ENCODE data around the gene MRPS11. TPM values are rescaled to one million over a fixed set of nuclear protein-coding genes. Genes with fewer than 3 reads are reported as not detected.

Gene MRPS11
- total RNA-seq, 1 experiment from 2014 or later: 65.3 TPM

DNA sequence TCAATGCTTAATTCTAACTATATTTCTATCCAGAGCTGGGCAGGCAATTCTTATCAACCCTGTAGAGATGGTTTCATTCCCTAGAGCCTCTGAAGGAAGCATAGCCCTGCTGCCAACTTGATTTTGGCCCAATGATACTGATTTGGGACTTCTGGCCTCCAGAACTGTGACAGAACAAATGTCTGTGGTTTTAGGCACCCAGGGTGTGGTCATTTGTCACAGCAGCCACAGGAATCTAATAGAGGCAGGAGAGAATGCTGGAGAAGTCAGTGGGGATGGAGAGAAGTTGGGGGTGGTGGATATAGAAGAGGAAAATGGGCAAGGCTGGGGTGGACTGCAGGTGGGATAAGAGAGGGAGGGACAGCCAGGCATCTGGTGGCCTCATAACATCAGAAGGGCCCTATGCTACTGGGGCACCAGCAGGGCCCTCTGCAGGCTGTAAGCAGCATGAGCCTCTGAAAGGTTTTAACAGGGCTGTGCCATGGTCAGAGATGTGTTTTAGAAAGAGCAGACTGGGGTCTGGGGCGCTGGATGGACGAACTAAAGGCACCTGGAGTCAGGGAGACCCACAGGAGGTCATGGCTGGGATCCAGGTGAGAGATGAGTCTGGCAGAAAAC lies 19.8 kb downstream of the MRPS11 start:
- no peak for DNase-seq (ENCODE audit: low read depth in 1 of 2, low spot score in 2 of 2)
- Histone ChIP-seq H3K4me3 (no peak overlapping the region), H3K27ac (no peak overlapping the region), H3K36me3 (no peaks in the 10 kb centered on the region), H3K4me1 (replicated peaks) (no peaks in the 10 kb centered on the region), H3K9me3 (replicated peaks) (no peaks in the 10 kb centered on the region), H3K27me3 (replicated peaks) (no peaks in the 10 kb centered on the region)

GRCh38 chr15:88487796-88488523 lies 20.5 kb downstream of the MRPS11 start:
- H3K27me3 ChIP-seq (replicated peaks): no peaks in the 10 kb centered on the region
- H3K36me3 ChIP-seq: no peaks in the 10 kb centered on the region
- H3K4me1 ChIP-seq (replicated peaks): no peaks in the 10 kb centered on the region
- H3K4me3 ChIP-seq: no peak overlapping the region
- no peaks in the 10 kb centered on the region for H3K9me3 ChIP-seq (replicated peaks)
- DNase-seq (ENCODE audit: low read depth in 1 of 2, low spot score in 2 of 2): no peak
- no peak overlapping the region for H3K27ac ChIP-seq

DNA sequence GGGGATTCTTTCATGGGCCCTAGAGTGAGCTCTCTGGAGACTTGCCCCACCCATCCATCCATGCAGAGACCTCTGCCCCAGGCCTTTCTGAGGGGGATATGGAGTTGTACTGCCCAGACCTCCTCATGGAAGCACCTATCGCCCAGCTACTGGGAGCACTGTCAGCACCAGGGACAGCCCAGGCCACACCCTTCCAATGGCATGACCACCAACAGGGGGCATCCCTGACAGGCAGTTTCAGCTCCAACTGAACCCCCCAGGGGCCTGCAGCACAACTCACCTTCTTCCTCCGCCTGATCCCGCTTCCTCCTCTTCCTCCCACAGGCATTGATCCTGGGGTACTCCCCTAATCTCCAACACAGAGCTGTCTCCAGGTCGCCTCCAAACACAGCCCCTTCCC lies 21.8 kb downstream of the MRPS11 start:
- no peaks in the 10 kb centered on the region for H3K9me3 ChIP-seq (replicated peaks)
- H3K4me3 ChIP-seq: no peak overlapping the region
- no peaks in the 10 kb centered on the region for H3K27me3 ChIP-seq (replicated peaks)
- no peak for DNase-seq (ENCODE audit: low read depth in 1 of 2, low spot score in 2 of 2)
- no peaks in the 10 kb centered on the region for H3K36me3 ChIP-seq
- H3K27ac ChIP-seq: no peak overlapping the region
- H3K4me1 ChIP-seq (replicated peaks): no peaks in the 10 kb centered on the region

GRCh38 chr15:88490036-88490435 lies 22.5 kb downstream of the MRPS11 start:
- no peak overlapping the region for H3K27ac ChIP-seq
- no peaks in the 10 kb centered on the region for H3K4me1 ChIP-seq (replicated peaks)
- H3K9me3 ChIP-seq (replicated peaks): no peaks in the 10 kb centered on the region
- H3K4me3 ChIP-seq: no peak overlapping the region
- no peaks in the 10 kb centered on the region for H3K36me3 ChIP-seq
- DNase-seq (ENCODE audit: low read depth in 1 of 2, low spot score in 2 of 2): no peak
- H3K27me3 ChIP-seq (replicated peaks): no peaks in the 10 kb centered on the region

- H3K36me3 ChIP-seq: no peaks in the 10 kb centered on the region
- H3K27me3 ChIP-seq (replicated peaks): no peaks in the 10 kb centered on the region
- DNase-seq (ENCODE audit: low read depth in 1 of 2, low spot score in 2 of 2): no peak
- no peak overlapping the region for H3K27ac ChIP-seq
- H3K9me3 ChIP-seq (replicated peaks): no peaks in the 10 kb centered on the region
- H3K4me1 ChIP-seq (replicated peaks): no peaks in the 10 kb centered on the region
- H3K4me3 ChIP-seq: no peak overlapping the region
Measured at GRCh38 chr15:88491158-88491557, 23.6 kb downstream of the MRPS11 start.

GRCh38 chr15:88493844-88494243 lies 26.3 kb downstream of the MRPS11 start:
- no peak for DNase-seq (ENCODE audit: low read depth in 1 of 2, low spot score in 2 of 2)
- Histone ChIP-seq H3K27ac (no peak overlapping the region), H3K27me3 (replicated peaks) (no peaks in the 10 kb centered on the region), H3K36me3 (no peaks in the 10 kb centered on the region), H3K4me3 (no peak overlapping the region), H3K9me3 (replicated peaks) (no peaks in the 10 kb centered on the region), H3K4me1 (replicated peaks) (no peaks in the 10 kb centered on the region)

GRCh38 chr15:88497109-88497765 lies 29.7 kb downstream of the MRPS11 start:
- Histone ChIP-seq H3K36me3 (no peaks in the 10 kb centered on the region), H3K27me3 (replicated peaks) (no peaks in the 10 kb centered on the region), H3K4me3 (no peak overlapping the region), H3K4me1 (replicated peaks) (no peaks in the 10 kb centered on the region), H3K27ac (no peak overlapping the region), H3K9me3 (replicated peaks) (no peaks in the 10 kb centered on the region)
- DNase-seq (ENCODE audit: low read depth in 1 of 2, low spot score in 2 of 2): no peak

GRCh38 chr15:88498996-88499395 lies 31.5 kb downstream of the MRPS11 start:
- H3K4me1 ChIP-seq (replicated peaks): no peaks in the 10 kb centered on the region
- no peaks in the 10 kb centered on the region for H3K9me3 ChIP-seq (replicated peaks)
- no peak for DNase-seq (ENCODE audit: low read depth in 1 of 2, low spot score in 2 of 2)
- H3K27me3 ChIP-seq (replicated peaks): no peaks in the 10 kb centered on the region
- H3K27ac ChIP-seq: no peak overlapping the region
- no peak overlapping the region for H3K4me3 ChIP-seq
- no peaks in the 10 kb centered on the region for H3K36me3 ChIP-seq

GRCh38 chr15:88504445-88504844 lies 36.9 kb downstream of the MRPS11 start:
- Histone ChIP-seq H3K27ac (no peak overlapping the region), H3K36me3 (no peaks in the 10 kb centered on the region), H3K4me3 (no peak overlapping the region), H3K9me3 (replicated peaks) (no peaks in the 10 kb centered on the region), H3K4me1 (replicated peaks) (no peaks in the 10 kb centered on the region), H3K27me3 (replicated peaks) (no peaks in the 10 kb centered on the region)
- no peak for DNase-seq (ENCODE audit: low read depth in 1 of 2, low spot score in 2 of 2)

DNA sequence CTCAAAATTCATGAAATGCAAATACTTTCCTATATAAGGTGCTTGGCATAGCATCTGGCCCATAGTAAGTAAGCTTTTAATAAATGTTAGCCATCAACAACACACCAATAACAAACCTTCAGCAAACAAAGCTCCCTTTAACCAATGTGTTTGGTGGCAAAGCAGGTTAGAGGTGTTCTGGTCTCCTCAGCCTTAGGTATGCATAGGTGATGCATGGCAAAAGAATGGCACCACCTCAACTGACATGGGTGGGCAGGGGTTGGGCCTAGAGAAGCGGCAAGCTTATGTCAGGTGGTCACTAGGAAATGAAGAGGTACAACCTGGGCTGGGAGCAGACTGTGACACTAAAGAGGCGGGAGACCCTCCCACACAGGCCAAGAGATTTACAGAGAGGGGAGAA lies 38.2 kb downstream of the MRPS11 start:
- no peaks in the 10 kb centered on the region for H3K27me3 ChIP-seq (replicated peaks)
- no peaks in the 10 kb centered on the region for H3K9me3 ChIP-seq (replicated peaks)
- no peaks in the 10 kb centered on the region for H3K36me3 ChIP-seq
- no peak overlapping the region for H3K4me3 ChIP-seq
- H3K27ac ChIP-seq: no peak overlapping the region
- DNase-seq (ENCODE audit: low read depth in 1 of 2, low spot score in 2 of 2): no peak
- no peaks in the 10 kb centered on the region for H3K4me1 ChIP-seq (replicated peaks)

DNA sequence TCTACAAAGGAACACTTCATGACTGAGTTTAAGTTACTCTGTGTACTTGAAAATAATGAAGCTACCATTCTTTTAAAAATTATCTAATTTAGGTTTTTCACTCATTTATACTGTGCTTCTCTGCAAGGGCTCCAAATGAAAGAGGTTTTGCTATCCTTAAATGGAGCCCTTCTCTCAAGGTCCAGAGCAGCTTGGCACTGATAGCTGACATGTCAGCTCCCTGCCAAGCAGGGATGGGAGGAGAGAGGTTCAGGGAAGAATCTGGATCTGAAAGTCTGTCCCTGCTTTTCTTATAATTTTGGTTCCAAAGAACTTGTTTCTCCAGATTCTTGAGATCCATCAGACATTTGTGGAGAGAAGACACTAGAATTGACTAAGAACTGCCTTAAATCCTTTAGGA lies 39.1 kb downstream of the MRPS11 start:
- H3K27ac ChIP-seq: no peak overlapping the region
- no peaks in the 10 kb centered on the region for H3K9me3 ChIP-seq (replicated peaks)
- no peak overlapping the region for H3K4me3 ChIP-seq
- no peaks in the 10 kb centered on the region for H3K27me3 ChIP-seq (replicated peaks)
- H3K36me3 ChIP-seq: no peaks in the 10 kb centered on the region
- no peak for DNase-seq (ENCODE audit: low read depth in 1 of 2, low spot score in 2 of 2)
- no peaks in the 10 kb centered on the region for H3K4me1 ChIP-seq (replicated peaks)

DNA sequence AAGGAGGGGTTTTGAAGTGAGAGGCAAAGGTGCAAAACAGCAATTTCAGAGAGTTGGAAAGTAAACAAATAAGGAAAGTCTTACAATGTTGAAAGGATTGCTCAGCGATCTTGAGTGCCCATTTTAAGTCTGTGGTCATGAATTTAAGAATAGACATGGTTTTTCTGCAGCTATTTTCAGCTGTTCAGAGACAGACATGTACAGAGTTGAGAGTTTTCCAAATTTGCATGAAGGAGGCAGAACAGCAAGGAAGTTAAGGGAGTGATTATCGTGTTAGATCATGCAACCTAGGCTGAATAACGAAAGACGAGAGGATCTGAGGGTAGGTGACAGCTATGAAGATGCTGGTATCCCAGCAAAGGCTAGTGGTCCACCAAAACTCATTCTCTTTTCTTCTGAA lies 41.8 kb downstream of the MRPS11 start:
- H3K36me3 ChIP-seq: no peaks in the 10 kb centered on the region
- DNase-seq (ENCODE audit: low read depth in 1 of 2, low spot score in 2 of 2): no peak
- no peaks in the 10 kb centered on the region for H3K27me3 ChIP-seq (replicated peaks)
- no peaks in the 10 kb centered on the region for H3K9me3 ChIP-seq (replicated peaks)
- no peak overlapping the region for H3K27ac ChIP-seq
- H3K4me3 ChIP-seq: no peak overlapping the region
- H3K4me1 ChIP-seq (replicated peaks): peaks cover 11% of the 10 kb centered on the region

DNA sequence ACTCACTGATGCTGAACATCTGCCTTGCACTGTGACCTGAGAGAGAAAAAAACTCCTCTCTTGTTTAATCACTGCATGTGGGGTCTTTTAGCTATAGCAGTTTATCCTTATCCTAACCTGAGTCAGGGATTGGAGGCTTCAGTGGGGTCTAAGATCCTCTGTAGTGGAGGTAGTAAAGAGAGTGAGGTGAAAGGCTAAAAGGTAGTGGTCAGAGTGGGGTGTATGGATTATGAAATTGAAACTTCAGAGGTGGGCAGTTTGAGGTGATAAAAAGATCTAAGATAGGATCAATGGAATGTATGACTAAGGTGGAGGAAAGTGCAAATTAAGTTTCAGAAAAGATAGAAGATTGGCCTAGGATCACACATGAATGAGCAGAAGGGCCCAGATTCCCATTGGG lies 42.5 kb downstream of the MRPS11 start:
- no peaks in the 10 kb centered on the region for H3K36me3 ChIP-seq
- no peak for DNase-seq (ENCODE audit: low read depth in 1 of 2, low spot score in 2 of 2)
- H3K9me3 ChIP-seq (replicated peaks): no peaks in the 10 kb centered on the region
- H3K27ac ChIP-seq: no peak overlapping the region
- H3K27me3 ChIP-seq (replicated peaks): no peaks in the 10 kb centered on the region
- no peak overlapping the region for H3K4me3 ChIP-seq
- peaks cover 11% of the 10 kb centered on the region for H3K4me1 ChIP-seq (replicated peaks)

GRCh38 chr15:88511161-88511560 lies 43.7 kb downstream of the MRPS11 start:
- Histone ChIP-seq H3K4me1 (replicated peaks) (peaks cover 11% of the 10 kb centered on the region), H3K27ac (no peak overlapping the region)
- DNase-seq (ENCODE audit: low read depth in 1 of 2, low spot score in 2 of 2): no peak

More at GRCh38 chr15:88511161-88511560, 43.7 kb downstream of the MRPS11 start:
- Histone ChIP-seq H3K27me3 (replicated peaks) (no peaks in the 10 kb centered on the region), H3K9me3 (replicated peaks) (no peaks in the 10 kb centered on the region), H3K4me3 (no peak overlapping the region), H3K36me3 (no peaks in the 10 kb centered on the region)

All from SJSA1 (cell line).